Measurements from ENCODE around the gene ABCC6. TPM values are rescaled to one million over a fixed set of nuclear protein-coding genes. Genes with fewer than 3 reads are reported as not detected.

The ABCC6 gene
- total and polyA plus RNA-seq, 2 of the 13 experiments (the other 11 are each of a cell fraction or from before 2014, with no cell fraction given) = 82.4 to 105 TPM

DNA sequence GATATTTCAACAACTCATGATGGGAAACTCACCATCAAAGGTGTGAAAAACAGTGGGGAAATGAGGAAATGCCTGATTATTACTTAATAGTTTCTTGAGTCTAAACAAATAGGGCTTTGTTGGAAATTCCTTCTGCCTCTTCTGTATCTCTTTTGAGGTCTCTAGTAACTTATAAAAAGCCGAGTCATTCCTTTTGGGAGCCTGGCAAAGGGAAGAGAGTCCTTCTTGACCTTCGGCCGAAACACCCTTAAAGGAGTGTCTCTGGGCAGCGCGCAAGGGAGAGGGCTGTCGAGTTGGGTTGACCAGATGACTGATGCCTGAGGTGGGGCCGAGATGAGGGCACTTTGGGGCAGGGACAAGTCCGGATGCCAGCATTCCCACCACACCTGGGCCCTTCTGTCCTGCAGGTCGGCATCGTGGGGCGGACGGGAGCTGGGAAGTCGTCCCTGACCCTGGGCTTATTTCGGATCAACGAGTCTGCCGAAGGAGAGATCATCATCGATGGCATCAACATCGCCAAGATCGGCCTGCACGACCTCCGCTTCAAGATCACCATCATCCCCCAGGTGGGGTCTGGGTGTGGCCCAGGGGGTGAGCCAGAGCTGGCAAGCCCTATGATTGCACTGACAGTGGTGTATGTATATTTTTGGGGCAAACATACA, 89.2 kb downstream of the ABCC6 start:
- no peak overlapping the region for H2AFZ ChIP-seq (ENCODE audit: low read length)
- H3K9ac ChIP-seq (ENCODE audit: insufficient read depth, low read depth, low read length) = no peak overlapping the region
- no peak for DNase-seq (ENCODE audit: low spot score)
- H3K4me1 ChIP-seq (ENCODE audit: insufficient read depth, low read length) = no peaks in the 10 kb centered on the region
- H3K27ac ChIP-seq (ENCODE audit: extremely low read length, insufficient read depth, low read length) = no peak overlapping the region
- no TSS peak for BruUV-seq (replicated peaks)
- ChIA-PET CTCF (ENCODE audit: low intra/inter-chr PET ratio, low total read pairs) (no interaction called here), POLR2A (interaction anchor here (0.7 kb wide), 1 partner anchor 1081 kb away, joined by 3 read pairs; no protein-coding TSS in a partner anchor)
- no peak overlapping the region for H3K4me2 ChIP-seq (ENCODE audit: low read depth, low read length)
- WGBS (ENCODE audit: low lambda C conversion rate) = 98% methylated on average over 21 of the region's 21 CpGs
- no peaks in the 10 kb centered on the region for H3K79me2 ChIP-seq (ENCODE audit: insufficient read depth, low read length)
- intact Hi-C loops (cut with micrococcal nuclease; ENCODE audit: unreplicated experiment) = no loop called here
- no peak overlapping the region for H3K4me3 ChIP-seq (replicated peaks in 1 of 3; ENCODE audit: insufficient read depth in 1 of 3, low read depth in 2 of 3, low read length in 3 of 3)
- H4K20me1 ChIP-seq (ENCODE audit: insufficient read depth, low read length) = peaks cover 2% of the 10 kb centered on the region; the same call in 1 of the 2 replicates
- in situ Hi-C loops (cut with HindIII; ENCODE audit: extremely low pct_ligation_motif_present, low pct_unique_long_range_greater_than_20kb) = no loop called here
- FAIRE-seq = no peak
- peaks cover 51 to 78% of the 10 kb centered on the region in 2 experiments for H3K36me3 ChIP-seq (replicated peaks in 1 of 2; ENCODE audit: control insufficient read depth in 1 of 2, insufficient read depth in 2 of 2, low read length in 2 of 2)
- H3K9me3 ChIP-seq (ENCODE audit: low read length) = no peaks in the 10 kb centered on the region
- no peak for ATAC-seq
- no peaks in the 10 kb centered on the region for H3K27me3 ChIP-seq (ENCODE audit: control insufficient read depth in 1 of 2, insufficient read depth in 2 of 2, low read length in 2 of 2)
- TF ChIP-seq MTA1 (CRISPR knock-in tag; IDR thresholded peaks at IDR 0.05; ENCODE audit: borderline replicate concordance) (0 out of 2 replicates have a peak, but pooled peaks have one; percentile 44), SSRP1 (CRISPR knock-in tag; IDR thresholded peaks at IDR 0.05) (no peak), NFE2L2 (IDR thresholded peaks at IDR 0.05; ENCODE audit: low read length) (peak; percentile 86), MAFK (conservative IDR thresholded peaks at IDR 0.05 in 1 of 2, IDR thresholded peaks at IDR 0.05 in 1 of 2; ENCODE audit: low read length in 2 of 2) (peak; percentile 24 to 26; a peak in 2 of 4 replicates), ZNF687 (CRISPR knock-in tag; IDR thresholded peaks at IDR 0.05) (0 out of 2 replicates have a peak, but pooled peaks have one; percentile 16), HNRNPLL (IDR thresholded peaks at IDR 0.05; ENCODE audit: low read depth, low read length, poor library complexity, severe bottlenecking) (peak; percentile 21), ZNF318 (CRISPR knock-in tag; IDR thresholded peaks at IDR 0.05) (0 out of 2 replicates have a peak, but pooled peaks have one; percentile 56), RBM22 (optimal IDR thresholded peaks at IDR 0.05; ENCODE audit: low read length) (peak; percentile 61), ZNF614 (CRISPR knock-in tag; IDR thresholded peaks at IDR 0.05; ENCODE audit: borderline replicate concordance) (no peak), AGO1 (IDR thresholded peaks at IDR 0.05; ENCODE audit: low read depth, low read length, poor library complexity, severe bottlenecking) (peak; percentile 42)

All from HepG2 (cell line).